HG03039 (cell line): ENCODE measurements around the gene ACTN1.

Experiments
- ATAC-seq: cut with Tn5 transposase; IDR thresholded peaks from one replicate; pipeline ENCODE4 v1.9.1; 2021; ENCODE audit warnings: mild to moderate bottlenecking, moderate library complexity; ENCODE audit not compliant: unreplicated experiment

Gene ACTN1

GRCh38 chr14:68892961-68893360 is 86.1 kb downstream of the ACTN1 start:
- no peak for ATAC-seq

GRCh38 chr14:68891851-68892660 is 87.0 kb downstream of the ACTN1 start:
- no peak for ATAC-seq

- no peak for ATAC-seq
Observed at GRCh38 chr14:68890173-68890931, 88.8 kb downstream of the ACTN1 start.

- no peak for ATAC-seq
Observed at GRCh38 chr14:68888883-68889282, 90.2 kb downstream of the ACTN1 start.

GRCh38 chr14:68888025-68888850 is 90.9 kb downstream of the ACTN1 start:
- ATAC-seq, result no peak

- ATAC-seq, result no peak
Observed at GRCh38 chr14:68886109-68886434, 93.0 kb downstream of the ACTN1 start.

- no peak for ATAC-seq
Observed at GRCh38 chr14:68885226-68886108, 93.6 kb downstream of the ACTN1 start.

- ATAC-seq, result no peak
Observed at GRCh38 chr14:68884031-68885030, 94.8 kb downstream of the ACTN1 start.

GRCh38 chr14:68882235-68882634 is 96.9 kb downstream of the ACTN1 start:
- no peak for ATAC-seq

GRCh38 chr14:68881396-68881795 is 97.7 kb downstream of the ACTN1 start:
- no peak for ATAC-seq

- ATAC-seq, result no peak
Observed at GRCh38 chr14:68880581-68881105, 98.5 kb downstream of the ACTN1 start.

- ATAC-seq, result no peak
Observed at GRCh38 chr14:68879841-68880575, 99.1 kb downstream of the ACTN1 start.

- ATAC-seq, result no peak
Observed at GRCh38 chr14:68879321-68879781, 99.8 kb downstream of the ACTN1 start.

GRCh38 chr14:68878908-68879307 is 100.2 kb downstream of the ACTN1 start:
- no peak for ATAC-seq

- no peak for ATAC-seq
Observed at GRCh38 chr14:68877993-68878575, 101.0 kb downstream of the ACTN1 start.

GRCh38 chr14:68876976-68877375 is 102.1 kb downstream of the ACTN1 start:
- no peak for ATAC-seq

- ATAC-seq, result no peak
Observed at GRCh38 chr14:68874746-68875155, 104.4 kb downstream of the ACTN1 start.

- ATAC-seq, result no peak
Observed at GRCh38 chr14:68873376-68873775, 105.7 kb downstream of the ACTN1 start.
